ENCODE measurements around the gene PPCS.
A peak's percentile ranks its signal among the peaks of the same experiment; 100 is the strongest.
"Not testable (repeated sequence)": the region's sequence is repeated elsewhere in the genome, so short reads cannot be mapped to it uniquely, and the experiment has no call there.

The PPCS gene

DNA sequence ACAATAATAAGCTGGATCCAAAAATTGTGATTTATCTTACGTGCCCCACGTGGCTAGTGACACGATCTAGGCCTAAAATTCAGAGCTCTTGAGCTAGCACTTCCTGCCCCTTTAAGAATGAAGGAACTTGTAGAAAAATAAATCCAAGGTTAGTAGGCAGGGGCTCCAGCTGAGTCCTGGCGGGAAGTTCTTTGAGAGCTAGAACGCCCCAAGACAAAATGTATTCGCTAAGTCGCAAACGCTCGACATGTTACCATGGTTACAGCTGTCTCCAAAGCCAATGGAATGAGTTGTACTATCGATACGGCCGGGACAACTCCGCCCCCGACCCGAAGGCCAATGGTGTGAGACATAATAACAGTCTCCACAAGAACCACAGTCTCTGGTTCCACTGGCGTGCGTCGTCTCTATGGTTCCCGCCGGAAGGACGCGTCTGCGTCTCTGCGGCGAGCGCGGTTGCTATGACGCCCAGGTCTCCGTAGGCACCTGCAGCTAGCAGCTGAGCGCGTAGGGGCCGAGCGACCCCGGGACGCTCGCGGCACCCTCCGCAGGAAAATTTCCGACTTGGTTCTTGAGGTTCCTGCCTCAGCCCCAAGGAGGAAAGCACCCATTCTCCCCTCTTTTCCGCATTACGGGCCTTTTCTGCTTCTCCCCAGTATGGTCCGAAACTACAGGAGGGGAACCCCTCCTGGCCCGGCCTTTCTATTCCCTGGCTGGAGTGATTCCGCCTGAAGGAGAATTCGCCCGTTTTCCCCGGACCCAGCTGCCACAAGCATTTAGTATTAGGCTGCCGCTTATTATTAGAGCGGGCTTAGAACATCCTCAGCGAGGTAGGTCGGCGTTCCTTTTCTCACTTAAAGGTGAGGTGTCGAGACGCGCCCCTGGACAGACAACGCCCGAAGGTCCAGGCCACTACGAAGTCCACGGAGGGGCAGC, 6.8 kb downstream of the PPCS start, which contains the start of gene CCDC30:
Gene CCDC30 (plus strand): TSS at position 459 of the 936 bp plus-strand sequence. CDS start 17,266 bp downstream, outside the sequence.
- peak within 1 kb of the TSS; percentile 77 for H3K4me3 ChIP-seq (replicated peaks in 1 of 2; ENCODE audit: low read depth in 2 of 2, low read length in 2 of 2)
- peak; percentile 98 to 99 for DNase-seq (ENCODE audit: low read depth in 2 of 2)
- no peak for TF ChIP-seq CTCF (IDR thresholded peaks at IDR 0.05; ENCODE audit: low read depth, low read length)

- no peak for TF ChIP-seq CTCF (IDR thresholded peaks at IDR 0.05; ENCODE audit: low read depth, low read length)
- H3K4me3 ChIP-seq (replicated peaks in 1 of 2; ENCODE audit: low read depth in 2 of 2, low read length in 2 of 2): no peak overlapping the region
- no peak for DNase-seq (ENCODE audit: low read depth in 2 of 2)
These were observed 7.6 kb downstream of the PPCS start for GRCh38 chr1:42463921-42464320.

GRCh38 chr1:42466030-42466429, 9.7 kb downstream of the PPCS start:
- H3K4me3 ChIP-seq (replicated peaks in 1 of 2; ENCODE audit: low read depth in 2 of 2, low read length in 2 of 2): no peak overlapping the region
- DNase-seq (ENCODE audit: low read depth in 2 of 2): no peak
- TF ChIP-seq CTCF (IDR thresholded peaks at IDR 0.05; ENCODE audit: low read depth, low read length): no peak

DNA sequence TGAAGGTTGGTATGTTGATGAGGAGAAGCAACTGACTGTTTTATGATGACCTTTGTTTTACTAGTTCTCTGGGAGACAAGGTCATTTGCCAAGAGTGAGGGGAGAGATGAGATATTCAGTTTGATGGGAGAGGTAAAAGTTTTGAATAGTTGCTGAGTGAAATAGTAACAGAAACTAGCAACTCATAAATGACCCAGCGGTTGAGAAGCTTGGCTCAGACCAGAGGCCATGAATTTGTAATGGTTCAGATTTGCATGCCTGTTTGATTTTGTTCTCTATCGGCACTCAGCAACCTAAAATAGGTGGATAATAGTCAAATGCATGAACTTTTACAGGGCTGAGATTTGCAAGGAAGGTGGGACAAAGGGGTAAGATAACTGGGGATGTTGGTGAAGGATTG, 13.4 kb downstream of the PPCS start:
- DNase-seq (ENCODE audit: low read depth in 2 of 2): no peak
- TF ChIP-seq CTCF (IDR thresholded peaks at IDR 0.05; ENCODE audit: low read depth, low read length): no peak
- no peak overlapping the region for H3K4me3 ChIP-seq (replicated peaks in 1 of 2; ENCODE audit: low read depth in 2 of 2, low read length in 2 of 2)

GRCh38 chr1:42476605-42477004, 20.3 kb downstream of the PPCS start:
- no peak for TF ChIP-seq CTCF (IDR thresholded peaks at IDR 0.05; ENCODE audit: low read depth, low read length)
- DNase-seq (ENCODE audit: low read depth in 2 of 2): no peak

DNA sequence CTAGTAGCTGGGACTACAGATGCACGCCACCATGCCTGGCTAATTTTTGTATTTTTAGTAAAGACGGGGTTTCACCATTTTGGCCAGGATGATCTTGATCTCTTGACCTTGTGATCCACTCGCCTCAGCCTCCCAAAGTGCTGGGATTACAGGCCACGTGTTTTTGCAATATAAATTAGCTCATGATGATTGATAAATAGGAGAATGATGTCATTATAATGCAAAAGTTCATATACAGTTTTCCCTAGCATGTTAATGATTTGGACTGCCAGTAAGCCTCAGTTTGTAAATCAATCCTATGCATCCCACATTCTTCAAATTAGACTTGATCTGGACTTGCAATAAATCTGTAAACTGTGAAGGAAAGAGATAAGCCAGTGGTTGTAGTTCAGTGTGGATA, 21.0 kb downstream of the PPCS start:
- H3K4me3 ChIP-seq (replicated peaks in 1 of 2; ENCODE audit: low read depth in 2 of 2, low read length in 2 of 2); DNase-seq (ENCODE audit: low read depth in 2 of 2): not testable (repeated sequence)

More at GRCh38 chr1:42476605-42477004, 20.3 kb downstream of the PPCS start:
- no peak overlapping the region for H3K4me3 ChIP-seq (replicated peaks in 1 of 2; ENCODE audit: low read depth in 2 of 2, low read length in 2 of 2)

- DNase-seq (ENCODE audit: low read depth in 2 of 2): no peak
- H3K4me3 ChIP-seq (replicated peaks in 1 of 2; ENCODE audit: low read depth in 2 of 2, low read length in 2 of 2): no peak overlapping the region
- no peak for TF ChIP-seq CTCF (IDR thresholded peaks at IDR 0.05; ENCODE audit: low read depth, low read length)
These were observed 21.4 kb downstream of the PPCS start for GRCh38 chr1:42477775-42478174.
